OCI-LY3 (cell line): ENCODE data around the gene PTPN23.
A peak's percentile ranks its signal among the peaks of the same experiment; 100 is the strongest.

Experiments
- H2AFZ ChIP-seq: fragments of 200-600, 300-600 bp; shearing (Covaris generic); 2 replicates; pipeline ENCODE4 v1.6.0; 2014; ENCODE audit warnings: antibody characterized with exemption, low read depth, low read length
- H3K27ac ChIP-seq: fragments of 200-600, 300-600 bp; sonication (generic); 2 replicates; pipeline ENCODE4 v1.5.1; 2014; ENCODE audit warnings: mild to moderate bottlenecking, low read length, moderate library complexity, mixed read lengths
- H3K27me3 ChIP-seq: fragments of 200-600, 300-600 bp; sonication (generic); 2 replicates; pipeline ENCODE4 v1.6.1; 2014; ENCODE audit warnings: low read depth, low read length, mixed read lengths
- H3K36me3 ChIP-seq: fragments of 200-600, 300-600 bp; sonication (generic); replicated peaks from 2 replicates; pipeline ENCODE3; 2014; ENCODE audit warnings: low read depth, low read length, mixed read lengths
- H3K4me1 ChIP-seq: fragments of 300-600, 200-600 bp; sonication (generic); 2 replicates; pipeline ENCODE4 v1.6.1; 2014; ENCODE audit warnings: low read length, mixed read lengths
- H3K4me2 ChIP-seq: fragments of 200-600, 300-600 bp; sonication (generic); 2 replicates; pipeline ENCODE4 v1.6.1; 2014; ENCODE audit warnings: low read length, mixed read lengths
- H3K4me3 ChIP-seq: fragments of 300-600, 200-600 bp; sonication (generic); 2 replicates; pipeline ENCODE4 v1.5.1; 2014; ENCODE audit warnings: antibody characterized with exemption, mild to moderate bottlenecking, low read length, moderate library complexity
- H3K79me2 ChIP-seq: fragments of 300-600, 200-600 bp; shearing (Covaris generic); 2 replicates; pipeline ENCODE4 v1.6.1; 2014; ENCODE audit warnings: mild to moderate bottlenecking, low read length, mixed read lengths
- H3K9ac ChIP-seq: fragments of 300-600, 200-600 bp; shearing (Covaris generic); 2 replicates; pipeline ENCODE4 v1.6.0; 2014; ENCODE audit warnings: mild to moderate bottlenecking, low read length, moderate library complexity
- H3K9me3 ChIP-seq: fragments of 200-600, 300-600 bp; shearing (Covaris generic); 2 replicates; pipeline ENCODE4 v1.6.1; 2014; ENCODE audit warnings: low read length, mixed read lengths; ENCODE audit not compliant: insufficient read depth
- H4K20me1 ChIP-seq: fragments of 200-600, 300-600 bp; sonication (generic); 2 replicates; pipeline ENCODE4 v1.6.1; 2016; ENCODE audit warnings: low read length, mixed read lengths; ENCODE audit not compliant: insufficient read depth
- EZH2phosphoT487 ChIP-seq: fragments of 200-600 bp; shearing (Covaris generic); IDR thresholded peaks from 2 replicates; pipeline ENCODE4 v1.6.1; 2018; ENCODE audit warnings: antibody characterized with exemption, mixed run types, low read depth
- TF ChIP-seq, protein P1 (sequence below): fragments of 200-600, 300-600 bp; sonication (generic); IDR thresholded peaks from 2 replicates; pipeline ENCODE4 v1.5.1; 2014; ENCODE audit warnings: antibody characterized with exemption, low read length, low read depth

PTPN23 gene, protein sequence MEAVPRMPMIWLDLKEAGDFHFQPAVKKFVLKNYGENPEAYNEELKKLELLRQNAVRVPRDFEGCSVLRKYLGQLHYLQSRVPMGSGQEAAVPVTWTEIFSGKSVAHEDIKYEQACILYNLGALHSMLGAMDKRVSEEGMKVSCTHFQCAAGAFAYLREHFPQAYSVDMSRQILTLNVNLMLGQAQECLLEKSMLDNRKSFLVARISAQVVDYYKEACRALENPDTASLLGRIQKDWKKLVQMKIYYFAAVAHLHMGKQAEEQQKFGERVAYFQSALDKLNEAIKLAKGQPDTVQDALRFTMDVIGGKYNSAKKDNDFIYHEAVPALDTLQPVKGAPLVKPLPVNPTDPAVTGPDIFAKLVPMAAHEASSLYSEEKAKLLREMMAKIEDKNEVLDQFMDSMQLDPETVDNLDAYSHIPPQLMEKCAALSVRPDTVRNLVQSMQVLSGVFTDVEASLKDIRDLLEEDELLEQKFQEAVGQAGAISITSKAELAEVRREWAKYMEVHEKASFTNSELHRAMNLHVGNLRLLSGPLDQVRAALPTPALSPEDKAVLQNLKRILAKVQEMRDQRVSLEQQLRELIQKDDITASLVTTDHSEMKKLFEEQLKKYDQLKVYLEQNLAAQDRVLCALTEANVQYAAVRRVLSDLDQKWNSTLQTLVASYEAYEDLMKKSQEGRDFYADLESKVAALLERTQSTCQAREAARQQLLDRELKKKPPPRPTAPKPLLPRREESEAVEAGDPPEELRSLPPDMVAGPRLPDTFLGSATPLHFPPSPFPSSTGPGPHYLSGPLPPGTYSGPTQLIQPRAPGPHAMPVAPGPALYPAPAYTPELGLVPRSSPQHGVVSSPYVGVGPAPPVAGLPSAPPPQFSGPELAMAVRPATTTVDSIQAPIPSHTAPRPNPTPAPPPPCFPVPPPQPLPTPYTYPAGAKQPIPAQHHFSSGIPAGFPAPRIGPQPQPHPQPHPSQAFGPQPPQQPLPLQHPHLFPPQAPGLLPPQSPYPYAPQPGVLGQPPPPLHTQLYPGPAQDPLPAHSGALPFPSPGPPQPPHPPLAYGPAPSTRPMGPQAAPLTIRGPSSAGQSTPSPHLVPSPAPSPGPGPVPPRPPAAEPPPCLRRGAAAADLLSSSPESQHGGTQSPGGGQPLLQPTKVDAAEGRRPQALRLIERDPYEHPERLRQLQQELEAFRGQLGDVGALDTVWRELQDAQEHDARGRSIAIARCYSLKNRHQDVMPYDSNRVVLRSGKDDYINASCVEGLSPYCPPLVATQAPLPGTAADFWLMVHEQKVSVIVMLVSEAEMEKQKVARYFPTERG (N-terminal part only)

DNA sequence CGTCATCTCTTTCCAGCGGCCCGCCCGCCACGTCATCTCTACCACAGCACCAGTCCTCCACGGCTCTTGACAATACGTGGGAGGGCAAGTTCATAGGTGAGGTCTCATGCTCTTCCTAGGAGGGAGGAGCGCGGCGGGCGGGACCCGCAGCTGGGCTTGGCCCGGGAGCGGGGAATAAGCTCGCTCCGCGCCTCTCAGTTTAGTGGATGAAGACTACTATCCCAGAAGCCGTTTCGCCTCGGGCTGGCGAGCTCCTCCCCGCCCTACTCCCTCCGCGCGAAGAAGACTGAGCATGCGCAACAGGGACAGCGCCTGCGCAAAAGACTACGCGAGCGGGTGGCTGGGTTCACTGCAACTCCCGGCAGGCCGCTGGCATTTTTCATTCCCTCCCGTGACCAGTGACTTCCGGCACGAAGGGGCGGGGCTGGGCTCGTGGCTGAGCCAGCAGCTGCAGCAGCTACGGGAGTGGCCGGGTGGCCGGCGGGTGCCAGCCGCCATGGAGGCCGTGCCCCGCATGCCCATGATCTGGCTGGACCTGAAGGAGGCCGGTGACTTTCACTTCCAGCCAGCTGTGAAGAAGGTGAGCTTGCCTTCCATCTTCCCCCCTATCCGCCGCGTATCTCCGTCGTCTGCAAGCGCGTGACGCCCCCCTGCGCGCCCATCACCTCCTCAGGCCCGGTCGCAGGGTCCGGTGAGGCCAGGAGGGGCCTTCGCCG is at the start of gene PTPN23:
TSS of gene PTPN23 (plus strand) at position 421 of the 716 bp plus-strand sequence. CDS start at position 497, 76 bp downstream.
- no peak for TF ChIP-seq EZH2phosphoT487
- TF ChIP-seq, protein P1, sequence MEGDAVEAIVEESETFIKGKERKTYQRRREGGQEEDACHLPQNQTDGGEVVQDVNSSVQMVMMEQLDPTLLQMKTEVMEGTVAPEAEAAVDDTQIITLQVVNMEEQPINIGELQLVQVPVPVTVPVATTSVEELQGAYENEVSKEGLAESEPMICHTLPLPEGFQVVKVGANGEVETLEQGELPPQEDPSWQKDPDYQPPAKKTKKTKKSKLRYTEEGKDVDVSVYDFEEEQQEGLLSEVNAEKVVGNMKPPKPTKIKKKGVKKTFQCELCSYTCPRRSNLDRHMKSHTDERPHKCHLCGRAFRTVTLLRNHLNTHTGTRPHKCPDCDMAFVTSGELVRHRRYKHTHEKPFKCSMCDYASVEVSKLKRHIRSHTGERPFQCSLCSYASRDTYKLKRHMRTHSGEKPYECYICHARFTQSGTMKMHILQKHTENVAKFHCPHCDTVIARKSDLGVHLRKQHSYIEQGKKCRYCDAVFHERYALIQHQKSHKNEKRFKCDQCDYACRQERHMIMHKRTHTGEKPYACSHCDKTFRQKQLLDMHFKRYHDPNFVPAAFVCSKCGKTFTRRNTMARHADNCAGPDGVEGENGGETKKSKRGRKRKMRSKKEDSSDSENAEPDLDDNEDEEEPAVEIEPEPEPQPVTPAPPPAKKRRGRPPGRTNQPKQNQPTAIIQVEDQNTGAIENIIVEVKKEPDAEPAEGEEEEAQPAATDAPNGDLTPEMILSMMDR = no peak
- peak within 1 kb of the TSS; percentile 99 for H3K4me2 ChIP-seq
- H3K9me3 ChIP-seq = no peaks in the 10 kb centered on the region
- H3K4me1 ChIP-seq = peaks cover 24% of the 10 kb centered on the region
- peaks cover 27% of the 10 kb centered on the region for H4K20me1 ChIP-seq
- H3K27me3 ChIP-seq = no peaks in the 10 kb centered on the region
- H2AFZ ChIP-seq = peak within 1 kb of the TSS; percentile 66
- peak within 1 kb of the TSS; percentile 86 for H3K27ac ChIP-seq
- peak within 1 kb of the TSS; percentile 86 for H3K4me3 ChIP-seq
- no peaks in the 10 kb centered on the region for H3K36me3 ChIP-seq
- peak within 1 kb of the TSS; percentile 96 for H3K9ac ChIP-seq
- H3K79me2 ChIP-seq = peaks cover 65% of the 10 kb centered on the region

DNA sequence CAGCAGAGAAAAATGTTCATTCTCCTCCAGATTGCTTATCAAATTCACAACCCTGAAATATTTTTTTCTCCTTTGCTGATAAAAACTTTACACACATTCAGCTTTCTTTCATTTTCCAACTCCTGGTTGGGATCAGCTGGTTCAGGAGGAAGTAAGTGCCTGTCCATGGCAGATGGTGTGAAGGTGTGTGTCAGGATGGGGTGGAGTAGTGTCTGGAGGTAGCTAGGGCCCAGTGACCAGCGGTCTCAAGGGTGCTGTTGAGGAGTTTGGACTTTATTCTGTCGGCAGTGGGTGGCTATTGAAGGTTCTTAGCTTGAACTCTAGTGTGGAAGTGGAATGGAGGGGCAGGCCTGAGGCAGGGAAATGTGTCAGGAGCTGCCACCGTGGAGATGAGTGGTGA is 46.9 kb upstream of the PTPN23 start:
- no peaks in the 10 kb centered on the region for H4K20me1 ChIP-seq
- H2AFZ ChIP-seq = no peak overlapping the region
- H3K4me1 ChIP-seq = no peaks in the 10 kb centered on the region
- no peak overlapping the region for H3K4me2 ChIP-seq
- TF ChIP-seq EZH2phosphoT487 = no peak
- TF ChIP-seq, protein P1 = no peak
- H3K36me3 ChIP-seq = peaks cover 32% of the 10 kb centered on the region
- H3K9ac ChIP-seq = no peak overlapping the region
- H3K9me3 ChIP-seq = no peaks in the 10 kb centered on the region
- H3K27ac ChIP-seq = no peak overlapping the region
- H3K79me2 ChIP-seq = no peaks in the 10 kb centered on the region
- H3K4me3 ChIP-seq = no peak overlapping the region
- H3K27me3 ChIP-seq = no peaks in the 10 kb centered on the region

DNA sequence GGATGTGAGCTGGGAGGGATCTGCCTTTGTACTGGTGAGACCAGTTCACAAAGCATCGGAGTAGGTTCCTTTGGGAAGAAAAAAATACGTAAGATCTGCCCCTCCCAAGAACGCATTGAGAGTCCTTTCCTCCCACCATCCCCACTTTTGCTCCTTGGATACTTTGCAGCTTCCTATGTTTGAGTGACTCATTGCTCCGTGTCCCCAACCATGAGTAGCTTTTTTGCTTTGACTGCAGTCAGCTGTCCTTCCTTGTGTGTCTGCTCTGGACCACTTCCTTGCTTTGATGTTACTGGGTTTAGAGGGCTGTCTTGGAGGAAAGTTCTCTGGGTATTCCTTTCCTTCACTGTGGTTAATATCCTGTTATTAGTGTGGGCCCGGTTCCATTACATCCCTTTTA is 43.2 kb upstream of the PTPN23 start:
- TF ChIP-seq, protein P1 = no peak
- no peak for TF ChIP-seq EZH2phosphoT487
- H3K9ac ChIP-seq = no peak overlapping the region
- no peaks in the 10 kb centered on the region for H4K20me1 ChIP-seq
- H3K27ac ChIP-seq = no peak overlapping the region
- H3K36me3 ChIP-seq = peaks cover 52% of the 10 kb centered on the region
- no peaks in the 10 kb centered on the region for H3K9me3 ChIP-seq
- no peak overlapping the region for H3K4me2 ChIP-seq
- no peaks in the 10 kb centered on the region for H3K79me2 ChIP-seq
- no peak overlapping the region for H3K4me3 ChIP-seq
- no peak overlapping the region for H2AFZ ChIP-seq
- no peaks in the 10 kb centered on the region for H3K27me3 ChIP-seq
- H3K4me1 ChIP-seq = no peaks in the 10 kb centered on the region
